ENCODE measurements around the gene PLEKHA7.

The PLEKHA7 gene

DNA sequence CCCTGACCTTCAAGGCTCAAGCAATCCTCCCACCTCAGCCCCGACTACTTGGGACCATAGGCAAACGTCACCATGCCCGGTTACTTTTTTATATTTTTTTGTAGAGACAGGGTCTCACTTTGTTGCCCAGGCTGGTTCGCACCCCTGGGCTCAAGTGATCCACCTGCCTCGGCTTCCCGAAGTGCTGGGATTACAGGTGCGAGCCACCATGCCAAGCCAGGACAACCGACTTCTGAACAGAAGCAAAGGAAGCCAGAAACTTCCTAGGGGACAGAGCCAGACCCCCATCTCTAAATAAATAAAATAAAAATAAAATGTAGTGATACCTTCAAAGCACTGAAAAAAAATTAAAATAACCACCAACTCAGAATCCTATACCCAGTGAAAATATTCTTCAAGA lies 249.3 kb downstream of the PLEKHA7 start:
- DNase-seq, result no peak

DNA sequence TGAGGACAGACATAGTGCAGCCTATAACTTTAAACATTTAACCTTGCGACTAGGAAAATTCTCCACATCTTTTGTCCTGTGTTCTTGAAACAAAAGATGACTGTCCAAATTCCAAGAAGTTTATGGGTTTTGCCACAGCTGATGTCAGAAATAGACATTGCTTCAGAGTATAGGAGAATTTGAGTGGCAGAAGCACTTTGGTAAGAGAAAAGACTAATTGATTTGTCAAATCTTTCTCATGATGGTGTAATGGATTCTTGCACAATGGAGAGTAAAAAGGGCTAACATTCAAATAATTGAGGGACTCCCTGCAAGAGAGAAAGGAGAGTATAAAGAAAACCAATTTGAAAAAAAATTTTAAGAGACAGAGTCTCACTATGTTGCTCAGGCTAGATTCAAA lies 250.5 kb downstream of the PLEKHA7 start:
- no peak for DNase-seq

DNA sequence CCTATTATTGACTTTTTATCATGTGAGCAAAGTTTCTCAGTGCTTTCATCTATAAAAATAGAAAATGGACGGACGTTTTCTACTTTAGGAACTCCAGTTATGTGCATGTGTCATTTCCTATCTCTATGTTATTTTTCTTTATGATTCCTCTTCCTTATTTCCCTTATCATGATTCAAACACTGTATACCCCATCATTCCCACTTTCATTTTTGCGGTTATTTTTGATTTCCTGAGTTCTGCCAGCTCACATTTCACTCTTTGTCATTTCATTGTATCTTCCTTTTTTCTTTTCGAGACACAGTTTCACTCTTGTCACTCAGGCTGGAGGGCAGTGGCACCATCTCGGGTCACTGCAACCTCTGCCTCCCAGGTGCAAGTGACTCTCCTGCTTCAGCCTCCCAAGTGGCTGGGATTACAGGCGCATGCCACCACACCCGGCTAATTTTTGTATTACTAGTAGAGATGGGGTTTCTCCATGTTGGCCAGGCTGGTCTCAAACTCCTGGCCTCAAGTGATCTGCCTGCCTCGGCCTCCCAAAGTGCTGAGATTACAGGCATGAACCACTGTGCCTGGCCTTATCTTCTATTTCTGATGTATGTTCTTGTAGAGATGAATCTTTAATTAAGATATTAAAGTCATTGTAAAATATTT lies 254.2 kb downstream of the PLEKHA7 start:
- DNase-seq, result no peak

DNA sequence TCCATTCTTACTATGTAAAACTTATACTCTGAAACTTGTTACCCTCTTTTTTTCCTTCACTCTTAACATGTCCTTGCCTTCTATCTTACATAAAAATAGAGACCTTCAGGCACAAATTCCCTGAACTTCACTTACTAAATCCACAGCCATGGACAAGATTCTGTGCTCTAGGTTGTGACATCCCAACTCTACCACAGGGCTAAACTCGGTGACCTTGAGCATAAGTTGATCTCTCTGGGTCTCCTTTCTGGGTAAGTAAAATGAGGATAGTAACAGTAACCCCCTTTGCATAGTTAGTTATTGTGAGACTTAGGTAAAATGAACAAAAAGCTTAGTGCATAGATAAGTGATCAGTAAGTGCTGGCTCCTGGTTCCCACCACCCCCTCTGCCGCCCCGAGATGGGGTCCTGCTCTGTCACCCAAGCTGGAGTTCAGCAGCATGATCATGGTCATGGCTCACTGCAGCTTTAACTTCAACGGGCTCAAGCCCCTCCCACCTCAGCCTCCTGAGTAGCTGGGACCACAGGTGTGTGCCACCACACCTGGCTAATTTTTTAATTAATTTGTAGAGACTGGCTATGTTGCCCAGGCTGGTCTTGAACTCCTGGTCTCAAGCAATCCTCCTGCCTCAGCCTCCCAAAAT lies 255.7 kb downstream of the PLEKHA7 start:
- no peak for DNase-seq

DNA sequence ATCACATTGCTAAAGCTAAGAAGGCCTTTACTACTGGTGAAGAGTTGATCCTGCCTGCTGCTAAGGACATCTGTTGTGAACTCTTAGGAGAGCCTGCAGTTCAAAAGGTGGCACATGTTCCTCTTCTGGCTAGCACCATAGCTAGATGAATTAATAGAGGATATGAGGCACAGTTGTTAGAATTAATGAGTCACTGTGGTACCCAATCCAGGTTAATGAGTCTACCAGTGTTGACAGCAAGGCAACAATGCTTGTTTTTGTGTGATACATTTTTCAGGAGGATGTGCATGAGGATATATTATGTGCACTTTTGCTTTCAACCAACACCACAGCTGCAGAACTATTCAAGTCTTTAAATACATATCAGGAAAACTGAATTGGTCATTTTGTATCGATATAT lies 263.8 kb downstream of the PLEKHA7 start:
- DNase-seq, result no peak

DNA sequence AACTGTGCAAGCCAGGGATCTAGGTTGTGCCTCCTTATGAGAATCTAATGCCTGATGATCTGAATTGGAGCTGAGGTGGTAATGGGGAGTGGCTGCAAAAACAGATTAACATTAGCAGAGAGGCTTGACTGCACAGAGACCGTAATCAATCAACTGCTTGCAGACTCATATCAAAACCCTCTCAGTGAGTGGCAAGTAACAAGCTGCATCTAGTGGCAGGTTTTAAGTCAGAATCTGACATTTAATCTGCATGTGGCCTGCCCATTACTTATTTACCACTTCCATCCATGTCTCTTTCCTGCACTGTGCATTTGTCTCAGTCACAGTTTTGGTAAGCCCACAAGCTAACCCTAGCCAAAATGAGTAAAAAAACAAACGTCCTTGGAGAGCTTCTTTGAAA lies 264.5 kb downstream of the PLEKHA7 start:
- peak in 1 of 5 donors; percentile 74 for DNase-seq

DNA sequence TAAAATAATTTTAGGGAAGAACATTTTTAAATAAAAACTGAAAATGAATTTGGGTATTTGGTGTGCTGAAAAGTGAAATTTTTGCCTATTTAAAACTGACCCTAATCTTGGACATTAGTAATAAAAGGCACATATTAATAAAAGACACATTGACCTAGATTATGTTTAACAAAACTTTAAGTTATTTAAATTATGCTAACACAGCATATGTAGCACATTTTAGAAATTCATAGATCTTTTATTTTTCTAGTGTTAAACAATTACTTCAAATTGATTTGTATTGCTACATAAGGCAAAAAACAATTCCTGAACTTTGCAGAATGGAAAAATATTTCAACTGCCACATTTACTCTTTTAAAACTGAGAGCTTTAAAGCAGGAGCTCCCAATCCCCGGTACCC lies 265.1 kb downstream of the PLEKHA7 start:
- DNase-seq, result no peak

DNA sequence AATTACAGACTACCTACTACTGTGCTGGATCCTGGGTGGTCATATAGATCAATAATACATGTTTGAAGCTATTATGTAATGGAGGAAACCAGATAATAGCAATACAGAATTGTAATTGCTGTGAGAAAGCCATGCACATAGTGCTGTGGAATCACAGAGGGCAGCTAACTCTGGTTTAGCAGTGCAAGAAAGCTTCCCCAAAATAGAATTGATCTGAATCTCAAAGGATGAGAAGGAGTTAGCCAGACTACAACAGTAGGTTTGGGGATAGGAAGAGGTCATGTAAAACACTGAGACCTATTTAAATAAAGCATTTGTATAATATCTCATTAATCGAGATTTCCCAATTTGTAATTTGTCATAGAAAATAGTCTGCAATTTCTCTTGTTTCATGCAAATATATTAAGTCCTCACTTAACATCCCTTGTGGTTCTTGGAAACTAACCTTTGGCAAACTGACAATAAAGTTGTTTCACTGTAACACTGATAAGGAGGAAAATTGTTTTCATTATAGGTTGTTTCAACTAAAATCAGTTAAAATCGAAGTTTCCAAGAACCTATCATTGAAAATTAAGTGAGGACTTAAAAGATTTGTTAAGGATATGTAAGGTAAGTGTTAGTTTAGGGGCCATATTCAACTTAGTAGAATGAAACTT lies 268.1 kb downstream of the PLEKHA7 start:
- DNase-seq, result no peak

DNA sequence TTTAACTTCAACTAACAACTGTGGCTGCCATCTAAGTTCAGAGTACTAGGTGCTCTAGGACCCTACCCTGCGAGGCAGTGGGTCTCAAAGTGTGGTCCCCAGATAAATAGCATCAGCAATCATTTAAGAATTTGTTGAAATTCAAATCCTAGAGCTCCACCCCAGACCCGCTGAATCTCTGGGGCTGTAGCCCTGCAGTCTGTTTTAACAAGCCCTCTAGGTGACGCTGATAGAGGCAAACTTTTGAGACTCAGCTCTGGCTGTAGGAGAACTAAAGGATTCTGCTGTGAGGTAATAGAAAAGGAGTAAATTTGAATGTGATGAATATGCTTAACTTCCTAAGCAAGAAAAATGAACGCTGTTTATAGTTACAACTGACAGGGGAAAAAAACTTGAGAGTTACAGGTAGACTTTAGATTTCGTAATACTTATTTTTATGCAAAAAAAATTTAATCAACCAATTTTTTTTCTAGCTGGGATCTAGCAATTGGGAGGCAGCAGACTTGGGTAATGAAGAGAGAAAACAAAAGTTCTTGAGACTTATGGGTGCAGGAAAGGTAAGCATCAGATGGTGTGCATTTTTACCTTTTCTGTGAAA lies 270.0 kb downstream of the PLEKHA7 start:
- DNase-seq, result no peak

DNA sequence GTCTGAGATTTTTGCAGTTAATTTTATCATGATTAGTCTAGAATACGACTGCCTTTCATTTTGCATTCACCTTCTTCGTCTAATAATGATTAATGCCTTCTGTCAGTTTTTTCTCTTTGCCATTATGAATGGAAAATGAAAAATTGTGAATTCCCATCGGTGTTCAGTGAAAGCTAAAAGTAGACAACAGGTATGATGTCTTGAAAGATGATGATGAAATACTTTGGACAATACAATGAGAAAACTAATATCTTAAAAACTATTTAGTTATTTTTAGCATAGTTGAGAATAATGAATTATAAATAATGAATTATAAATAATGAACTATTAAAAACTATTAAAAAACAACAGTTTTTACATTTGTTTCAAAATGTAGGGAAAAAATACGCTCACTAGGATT lies 270.7 kb downstream of the PLEKHA7 start:
- no peak for DNase-seq

DNA sequence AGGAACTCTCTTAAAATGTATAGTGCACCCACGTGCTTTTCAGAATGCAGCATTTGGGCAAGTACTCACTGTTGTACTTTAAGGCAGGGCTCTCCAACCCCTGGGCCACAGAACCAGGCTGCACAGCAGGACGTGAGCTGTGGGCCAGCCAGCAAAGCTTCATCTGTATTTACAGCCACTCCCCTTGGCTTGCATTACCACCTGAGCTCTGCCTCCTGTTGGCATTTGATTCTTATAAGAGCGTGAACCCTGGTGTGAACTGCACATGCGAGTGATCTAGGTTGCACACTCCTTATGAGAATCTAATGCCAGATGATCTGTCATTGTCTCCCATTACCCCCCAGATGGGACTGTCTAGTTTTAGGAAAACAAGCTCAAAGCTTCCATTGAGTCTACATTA lies 272.7 kb downstream of the PLEKHA7 start:
- no peak for DNase-seq

DNA sequence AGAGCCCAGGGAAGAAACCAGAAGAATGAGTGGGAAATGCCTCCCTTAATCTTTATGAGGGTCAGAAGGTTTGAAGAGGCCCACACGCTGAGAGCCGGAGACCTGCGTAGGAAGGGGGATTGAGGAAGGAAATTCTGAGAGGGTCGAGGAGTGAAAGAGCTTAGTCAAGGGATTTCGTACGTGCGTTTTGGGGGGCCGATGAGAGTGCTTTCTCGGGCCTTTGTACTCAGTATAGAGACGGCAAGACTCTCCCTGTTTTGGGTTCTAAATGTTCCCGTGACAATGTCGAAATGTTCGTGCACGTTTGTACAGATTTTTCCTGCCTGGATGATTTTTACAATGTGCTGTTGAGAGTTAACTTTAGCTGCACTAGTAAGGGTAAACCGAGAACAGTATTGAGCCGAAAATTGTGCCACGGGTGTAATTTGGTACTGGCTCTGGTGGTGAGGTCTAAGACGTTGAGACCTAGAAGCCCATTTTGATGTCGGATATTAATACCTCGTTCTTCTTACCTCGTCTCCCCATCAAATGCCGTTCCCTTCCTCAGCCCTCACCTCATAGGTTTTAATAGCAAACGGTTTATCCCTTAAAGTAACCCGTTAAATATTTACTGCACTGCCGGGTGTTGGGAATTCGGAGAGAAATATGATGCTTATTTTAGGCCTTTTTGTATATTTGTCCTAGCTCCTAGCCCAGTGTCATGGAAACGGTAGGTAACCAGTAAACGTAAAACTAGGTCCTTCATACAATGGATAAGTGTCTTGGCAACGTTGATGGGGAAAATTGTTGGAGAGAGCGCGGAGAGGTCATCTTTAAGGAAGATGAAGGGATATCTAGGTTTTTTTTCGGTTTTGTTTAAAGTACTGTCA lies 275.0 kb downstream of the PLEKHA7 start:
- DNase-seq, result no peak

DNA sequence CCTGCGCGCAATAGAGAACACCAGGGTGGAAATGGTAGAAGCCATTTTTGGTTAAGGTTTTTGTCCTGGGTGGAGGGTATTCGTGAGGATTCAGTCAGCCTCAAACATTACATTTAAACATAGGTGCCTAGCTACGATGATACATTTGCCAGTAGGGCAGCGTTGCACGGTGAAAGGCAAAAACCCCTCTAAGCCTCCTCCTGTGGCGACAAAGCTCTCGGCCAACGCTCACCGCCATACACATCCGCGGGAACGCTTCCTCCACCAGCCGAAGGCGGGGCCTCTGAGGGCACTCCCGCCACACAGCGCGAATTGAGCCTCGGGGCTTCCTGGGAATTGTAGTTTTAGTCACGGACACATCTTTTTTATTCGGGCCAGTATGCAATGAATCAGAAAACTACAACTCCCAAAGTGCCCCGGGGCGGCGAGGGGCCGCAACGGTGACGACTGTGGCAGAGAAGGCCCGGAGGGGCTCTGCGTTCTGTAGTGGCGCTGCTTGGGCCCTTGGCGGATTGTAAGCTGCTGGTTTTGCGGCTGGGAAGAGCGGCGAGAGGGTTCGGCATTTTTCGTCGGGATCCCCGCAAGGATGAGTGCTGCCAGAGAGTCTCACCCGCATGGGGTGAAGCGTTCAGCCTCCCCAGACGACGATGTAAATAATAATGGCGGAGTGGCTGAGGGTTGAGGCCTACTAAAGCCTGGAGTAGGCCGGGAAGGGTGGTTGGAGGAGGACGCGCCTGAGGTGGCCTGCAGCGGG lies 275.8 kb downstream of the PLEKHA7 start, which contains the start of gene C11orf58:
Gene C11orf58, plus strand, starts transcription at position 455 of the 754 bp plus-strand sequence. Its CDS starts 132 bp downstream, at position 587.
- peak; percentile 85 to 95 (median 92) for DNase-seq

DNA sequence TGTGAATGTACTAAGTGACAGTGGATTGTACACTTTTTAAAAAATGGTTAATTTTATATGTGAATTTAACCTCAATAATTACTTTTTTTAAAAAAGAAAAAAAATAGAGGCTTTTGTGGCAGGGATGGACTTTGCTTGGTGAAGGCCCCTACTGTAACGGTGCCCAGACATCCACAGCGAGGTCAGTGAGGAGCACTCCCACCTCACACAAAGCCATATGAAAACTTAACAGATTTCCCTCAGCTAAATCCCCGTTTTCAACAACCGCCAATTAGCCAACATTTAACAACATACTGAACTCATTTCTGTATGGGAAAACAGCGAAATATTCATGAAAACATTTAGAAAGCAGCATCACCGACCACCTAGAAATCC lies 276.4 kb downstream of the PLEKHA7 start:
- no peak for DNase-seq
